ENCODE data around the gene NHERF1. TPM values are rescaled to one million over a fixed set of nuclear protein-coding genes. Genes with fewer than 3 reads are reported as not detected.
A peak's percentile ranks its signal among the peaks of the same experiment; 100 is the strongest.

The NHERF1 gene
- total and polyA plus RNA-seq, 2 donors (not counting 3 experiments of a cell fraction or from before 2014, with no cell fraction given) = 24.4 to 26.9 TPM

DNA sequence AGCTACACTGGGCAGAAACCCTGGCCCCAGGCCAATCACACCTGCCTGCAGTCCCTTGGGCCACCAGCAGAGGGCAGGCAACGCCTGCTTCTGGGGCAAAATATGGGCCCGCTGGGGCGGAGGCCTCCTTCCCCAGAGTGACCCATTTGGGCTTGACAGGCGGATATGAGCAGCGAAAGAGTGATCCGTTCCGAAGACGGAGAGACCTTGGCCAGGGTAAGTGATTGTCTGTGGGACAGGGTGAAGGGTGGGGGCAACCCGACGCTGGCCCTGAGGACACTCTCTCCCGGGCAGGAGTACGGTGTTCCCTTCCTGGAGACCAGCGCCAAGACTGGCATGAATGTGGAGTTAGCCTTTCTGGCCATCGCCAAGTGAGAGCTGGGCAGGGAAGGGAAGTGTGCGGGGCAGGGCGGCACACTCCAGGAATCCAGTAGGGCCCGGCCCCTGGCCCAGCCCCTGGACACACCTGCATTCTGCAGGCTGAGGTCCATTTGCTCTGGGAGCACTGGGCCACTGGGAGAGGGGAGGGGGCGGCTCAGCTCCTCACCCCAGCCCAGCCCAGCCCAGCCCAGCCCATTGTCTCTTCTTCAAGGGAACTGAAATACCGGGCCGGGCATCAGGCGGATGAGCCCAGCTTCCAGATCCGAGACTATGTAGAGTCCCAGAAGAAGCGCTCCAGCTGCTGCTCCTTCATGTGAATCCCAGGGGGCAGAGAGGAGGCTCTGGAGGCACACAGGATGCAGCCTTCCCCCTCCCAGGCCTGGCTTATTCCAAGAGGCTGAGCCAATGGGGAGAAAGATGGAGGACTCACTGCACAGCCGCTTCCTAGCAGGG is 3.5 kb upstream of the NHERF1 start:
- FAIRE-seq = peak; percentile 88

More for the DNA sequence above, 3.5 kb upstream of the NHERF1 start:
- H3K4me2 ChIP-seq (ENCODE audit: insufficient read depth, low read length) = peak overlapping the region; percentile 16
- no TSS peak for BruUV-seq (replicated peaks)
- H3K27ac ChIP-seq (ENCODE audit: insufficient read depth, low read depth, low read length) = no peak overlapping the region
- peak; percentile 74 for DNase-seq (ENCODE audit: low read depth, low spot score)
- dilution Hi-C loops (cut with MboI; ENCODE audit: extremely low pct_ligation_motif_present, low sequenced_read_pairs) = no loop called here
- H3K4me1 ChIP-seq (ENCODE audit: control insufficient read depth, extremely low read depth, insufficient read depth, low read length) = peaks cover 12% of the 10 kb centered on the region
- H3K27me3 ChIP-seq (ENCODE audit: control insufficient read depth in 2 of 2, insufficient read depth in 2 of 2, low read length in 2 of 2) = peaks cover 0 to 3% of the 10 kb centered on the region in 2 experiments
- ChIA-PET CTCF (interaction anchor here (0.6 to 4.2 kb wide), 24 partner anchors 9 to 366 kb away, joined by 3 to 84 read pairs (median 7); partner anchors contain the start of genes FDXR and NAT9), POLR2A (interaction anchor here (1.4 kb wide), 1 partner anchor 31 kb away, joined by 4 read pairs; the partner anchor contains the start of gene NAT9)
- no peaks in the 10 kb centered on the region for H3K79me2 ChIP-seq (ENCODE audit: control insufficient read depth, insufficient read depth, low read length)
- intact Hi-C loops (cut with micrococcal nuclease) = loop anchor here (1.0 to 10.0 kb wide), 5 partner anchors 25 to 1430 kb away; partner anchors contain the start of gene CDC42EP4
- H3K9me1 ChIP-seq (replicated peaks; ENCODE audit: control insufficient read depth, extremely low read depth, insufficient read depth, low read length) = no peaks in the 10 kb centered on the region
- peak overlapping the region; percentile 45 for H2AFZ ChIP-seq (ENCODE audit: low read depth, low read length)
- H3K4me3 ChIP-seq (replicated peaks in 1 of 3; ENCODE audit: insufficient read depth in 1 of 3, low read depth in 1 of 3, low read length in 3 of 3) = no peak overlapping the region
- TF ChIP-seq, protein P1, sequence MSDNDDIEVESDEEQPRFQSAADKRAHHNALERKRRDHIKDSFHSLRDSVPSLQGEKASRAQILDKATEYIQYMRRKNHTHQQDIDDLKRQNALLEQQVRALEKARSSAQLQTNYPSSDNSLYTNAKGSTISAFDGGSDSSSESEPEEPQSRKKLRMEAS (IDR thresholded peaks at IDR 0.05; ENCODE audit: insufficient read depth, insufficient read length) = no peak
- TF ChIP-seq POLR2AphosphoS5 (IDR thresholded peaks at IDR 0.05; ENCODE audit: insufficient read depth, low read depth, low read length) (no peak), MYC (IDR thresholded peaks at IDR 0.05; ENCODE audit: low read depth, low read length) (no peak), GATA2 (IDR thresholded peaks at IDR 0.05; ENCODE audit: insufficient read depth, insufficient read length, low read depth, low read length) (no peak), JUN (IDR thresholded peaks at IDR 0.05; ENCODE audit: borderline replicate concordance, insufficient read depth, insufficient read length, low read depth) (no peak)
- TF ChIP-seq, protein P2, sequence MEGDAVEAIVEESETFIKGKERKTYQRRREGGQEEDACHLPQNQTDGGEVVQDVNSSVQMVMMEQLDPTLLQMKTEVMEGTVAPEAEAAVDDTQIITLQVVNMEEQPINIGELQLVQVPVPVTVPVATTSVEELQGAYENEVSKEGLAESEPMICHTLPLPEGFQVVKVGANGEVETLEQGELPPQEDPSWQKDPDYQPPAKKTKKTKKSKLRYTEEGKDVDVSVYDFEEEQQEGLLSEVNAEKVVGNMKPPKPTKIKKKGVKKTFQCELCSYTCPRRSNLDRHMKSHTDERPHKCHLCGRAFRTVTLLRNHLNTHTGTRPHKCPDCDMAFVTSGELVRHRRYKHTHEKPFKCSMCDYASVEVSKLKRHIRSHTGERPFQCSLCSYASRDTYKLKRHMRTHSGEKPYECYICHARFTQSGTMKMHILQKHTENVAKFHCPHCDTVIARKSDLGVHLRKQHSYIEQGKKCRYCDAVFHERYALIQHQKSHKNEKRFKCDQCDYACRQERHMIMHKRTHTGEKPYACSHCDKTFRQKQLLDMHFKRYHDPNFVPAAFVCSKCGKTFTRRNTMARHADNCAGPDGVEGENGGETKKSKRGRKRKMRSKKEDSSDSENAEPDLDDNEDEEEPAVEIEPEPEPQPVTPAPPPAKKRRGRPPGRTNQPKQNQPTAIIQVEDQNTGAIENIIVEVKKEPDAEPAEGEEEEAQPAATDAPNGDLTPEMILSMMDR (IDR thresholded peaks at IDR 0.05; ENCODE audit: extremely low read depth in 1 of 2, insufficient read depth in 1 of 2, low read depth in 1 of 2, low read length in 2 of 2) = peak; percentile 99
- H4K20me1 ChIP-seq (replicated peaks; ENCODE audit: control insufficient read depth, extremely low read depth, insufficient read depth, low read length) = no peaks in the 10 kb centered on the region
- H3K9ac ChIP-seq (replicated peaks; ENCODE audit: extremely low read depth, insufficient read depth, low read length) = no peak overlapping the region
- no peaks in the 10 kb centered on the region for H3K9me3 ChIP-seq (replicated peaks; ENCODE audit: control insufficient read depth, insufficient read depth, low read length)
- no peaks in the 10 kb centered on the region for H3K36me3 ChIP-seq (ENCODE audit: control insufficient read depth in 2 of 2, extremely low read depth in 1 of 2, insufficient read depth in 2 of 2, low read length in 2 of 2)
